ENCODE data around the gene KCNK2. TPM values are rescaled to one million over a fixed set of nuclear protein-coding genes. Genes with fewer than 3 reads are reported as not detected.

Gene KCNK2
- polyA plus RNA-seq, 1 donor (not counting 4 experiments of a cell fraction or from before 2014, with no cell fraction given), result 0.10 TPM

DNA sequence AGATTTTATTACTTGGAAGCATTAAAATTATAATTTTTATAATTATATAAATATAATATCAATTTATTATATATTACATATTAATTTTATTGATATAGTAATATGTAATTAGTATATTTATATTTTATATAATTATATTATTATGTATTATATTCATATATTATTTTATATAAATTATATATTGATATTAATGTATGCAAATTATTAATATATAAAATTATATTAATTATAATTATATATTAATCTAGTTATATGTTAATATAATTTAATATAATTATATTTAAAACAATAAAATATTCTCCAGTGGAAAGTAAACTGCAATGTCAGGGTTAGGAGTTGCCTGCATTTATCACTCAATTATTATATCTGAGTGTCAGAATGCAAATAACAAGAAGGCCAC, 48.8 kb downstream of the KCNK2 start:
- no peak for FAIRE-seq
- no peak for DNase-seq (ENCODE audit: low read depth, low spot score)

DNA sequence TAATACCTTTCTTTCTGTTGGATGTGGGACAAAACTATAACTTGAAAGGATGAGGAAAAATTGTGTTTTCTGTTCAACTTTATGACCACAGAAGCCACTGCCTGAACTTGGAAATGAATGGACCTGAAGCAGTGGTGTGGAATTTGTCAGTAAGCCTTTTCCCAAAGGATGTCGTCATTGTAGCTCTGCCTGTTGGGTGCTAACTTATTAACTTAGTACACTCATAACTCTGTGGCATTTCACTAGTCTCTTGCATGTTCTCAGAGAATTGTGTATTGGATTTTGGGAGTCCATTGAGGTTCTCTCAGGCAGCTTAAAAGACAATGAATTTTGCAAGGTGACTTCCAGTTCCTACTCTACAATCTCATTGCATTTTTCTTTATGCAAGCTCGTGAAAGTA, 49.6 kb downstream of the KCNK2 start:
- TF ChIP-seq EZH2 (IDR thresholded peaks at IDR 0.05; ENCODE audit: low read length), result no peak
- TF ChIP-seq, protein P1, sequence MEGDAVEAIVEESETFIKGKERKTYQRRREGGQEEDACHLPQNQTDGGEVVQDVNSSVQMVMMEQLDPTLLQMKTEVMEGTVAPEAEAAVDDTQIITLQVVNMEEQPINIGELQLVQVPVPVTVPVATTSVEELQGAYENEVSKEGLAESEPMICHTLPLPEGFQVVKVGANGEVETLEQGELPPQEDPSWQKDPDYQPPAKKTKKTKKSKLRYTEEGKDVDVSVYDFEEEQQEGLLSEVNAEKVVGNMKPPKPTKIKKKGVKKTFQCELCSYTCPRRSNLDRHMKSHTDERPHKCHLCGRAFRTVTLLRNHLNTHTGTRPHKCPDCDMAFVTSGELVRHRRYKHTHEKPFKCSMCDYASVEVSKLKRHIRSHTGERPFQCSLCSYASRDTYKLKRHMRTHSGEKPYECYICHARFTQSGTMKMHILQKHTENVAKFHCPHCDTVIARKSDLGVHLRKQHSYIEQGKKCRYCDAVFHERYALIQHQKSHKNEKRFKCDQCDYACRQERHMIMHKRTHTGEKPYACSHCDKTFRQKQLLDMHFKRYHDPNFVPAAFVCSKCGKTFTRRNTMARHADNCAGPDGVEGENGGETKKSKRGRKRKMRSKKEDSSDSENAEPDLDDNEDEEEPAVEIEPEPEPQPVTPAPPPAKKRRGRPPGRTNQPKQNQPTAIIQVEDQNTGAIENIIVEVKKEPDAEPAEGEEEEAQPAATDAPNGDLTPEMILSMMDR (optimal IDR thresholded peaks at IDR 0.05 in 1 of 3, IDR thresholded peaks at IDR 0.05 in 1 of 3, conservative IDR thresholded peaks at IDR 0.05 in 1 of 3; ENCODE audit: extremely low read depth in 1 of 3, insufficient read depth in 2 of 3, low read length in 3 of 3), result no peak
- Histone ChIP-seq H3K36me3 (ENCODE audit: control insufficient read depth in 2 of 2, extremely low read depth in 1 of 2, insufficient read depth in 2 of 2, low read length in 2 of 2) (no peaks in the 10 kb centered on the region), H3K9ac (ENCODE audit: control insufficient read depth, extremely low read depth, insufficient read depth, low read length) (no peak overlapping the region), H3K4me2 (ENCODE audit: control insufficient read depth, extremely low read depth, insufficient read depth, low read depth, low read length) (no peak overlapping the region), H4K20me1 (ENCODE audit: control insufficient read depth, extremely low read depth, insufficient read depth, low read length) (no peaks in the 10 kb centered on the region), H3K27ac (ENCODE audit: control insufficient read depth, insufficient read depth, low read length) (no peak overlapping the region), H2AFZ (ENCODE audit: control insufficient read depth, low read length) (no peak overlapping the region), H3K4me1 (ENCODE audit: control insufficient read depth, extremely low read depth, insufficient read depth, low read length) (no peaks in the 10 kb centered on the region), H3K79me2 (ENCODE audit: control insufficient read depth, insufficient read depth, low read length) (no peaks in the 10 kb centered on the region), H3K27me3 (ENCODE audit: control insufficient read depth, extremely low read depth, insufficient read depth, low read length) (no peaks in the 10 kb centered on the region), H3K4me3 (ENCODE audit: control insufficient read depth in 2 of 3, extremely low read depth in 1 of 3, insufficient read depth in 2 of 3, low read depth in 1 of 3, low read length in 3 of 3) (no peak overlapping the region), H3K9me1 (ENCODE audit: control insufficient read depth, extremely low read depth, insufficient read depth, low read length) (no peaks in the 10 kb centered on the region), H3K9me3 (ENCODE audit: control insufficient read depth, low read depth, low read length) (no peaks in the 10 kb centered on the region)
- no peak for DNase-seq (ENCODE audit: low read depth, low spot score)
- FAIRE-seq, result peak; percentile 34
- dilution Hi-C loops (cut with MboI; ENCODE audit: extremely low pct_ligation_motif_present, low sequenced_read_pairs), result no loop called here

More for the DNA sequence above, 48.8 kb downstream of the KCNK2 start:
- Histone ChIP-seq H3K27me3 (ENCODE audit: control insufficient read depth, extremely low read depth, insufficient read depth, low read length) (no peaks in the 10 kb centered on the region), H3K79me2 (ENCODE audit: control insufficient read depth, insufficient read depth, low read length) (no peaks in the 10 kb centered on the region), H3K27ac (ENCODE audit: control insufficient read depth, insufficient read depth, low read length) (no peak overlapping the region), H3K4me1 (ENCODE audit: control insufficient read depth, extremely low read depth, insufficient read depth, low read length) (no peaks in the 10 kb centered on the region), H3K9ac (ENCODE audit: control insufficient read depth, extremely low read depth, insufficient read depth, low read length) (no peak overlapping the region), H4K20me1 (ENCODE audit: control insufficient read depth, extremely low read depth, insufficient read depth, low read length) (no peaks in the 10 kb centered on the region), H3K9me3 (ENCODE audit: control insufficient read depth, low read depth, low read length) (no peaks in the 10 kb centered on the region), H2AFZ (ENCODE audit: control insufficient read depth, low read length) (no peak overlapping the region), H3K36me3 (ENCODE audit: control insufficient read depth in 2 of 2, extremely low read depth in 1 of 2, insufficient read depth in 2 of 2, low read length in 2 of 2) (no peaks in the 10 kb centered on the region), H3K4me2 (ENCODE audit: control insufficient read depth, extremely low read depth, insufficient read depth, low read depth, low read length) (no peak overlapping the region), H3K9me1 (ENCODE audit: control insufficient read depth, extremely low read depth, insufficient read depth, low read length) (no peaks in the 10 kb centered on the region), H3K4me3 (ENCODE audit: control insufficient read depth in 2 of 3, extremely low read depth in 1 of 3, insufficient read depth in 2 of 3, low read depth in 1 of 3, low read length in 3 of 3) (no peak overlapping the region)
- dilution Hi-C loops (cut with MboI; ENCODE audit: extremely low pct_ligation_motif_present, low sequenced_read_pairs), result no loop called here
- TF ChIP-seq, protein P1 (optimal IDR thresholded peaks at IDR 0.05 in 1 of 3, IDR thresholded peaks at IDR 0.05 in 1 of 3, conservative IDR thresholded peaks at IDR 0.05 in 1 of 3; ENCODE audit: extremely low read depth in 1 of 3, insufficient read depth in 2 of 3, low read length in 3 of 3), result no peak
- TF ChIP-seq EZH2 (IDR thresholded peaks at IDR 0.05; ENCODE audit: low read length), result no peak

Measured in keratinocyte (primary cell).